ENCODE results near the gene DTX1. TPM values are rescaled to one million over a fixed set of nuclear protein-coding genes. Genes with fewer than 3 reads are reported as not detected.

DTX1 gene
- total and polyA plus RNA-seq, 8 donors: 0.43 to 6.2 (median 1.9) TPM

GRCh38 chr12:113049976-113050742 is 6.4 kb upstream of the DTX1 start:
- 44 to 56% (median 52%) methylated on average over 11 of the region's 11 CpGs for WGBS, 5 donors
- no peaks in the 10 kb centered on the region for H3K9me3 ChIP-seq
- no peak overlapping the region for H3K27ac ChIP-seq
- H3K36me3 ChIP-seq: no peaks in the 10 kb centered on the region
- no peaks in the 10 kb centered on the region for H3K4me1 ChIP-seq
- intact Hi-C loops (cut with DNase I; ENCODE audit: low total_unique reads): loop anchor here (5.0 kb wide), 2 partner anchors 47 to 122 kb away; no protein-coding TSS in a partner anchor
- peak in 1 of 2 donors; percentile 59 for DNase-seq
- H3K4me3 ChIP-seq: no peak overlapping the region
- TF ChIP-seq POLR2A (IDR thresholded peaks at IDR 0.05) (no peak), CTCF (IDR thresholded peaks at IDR 0.05) (peak in 1 of 7 experiments; percentile 24)
- H3K27me3 ChIP-seq: peaks cover 0 to 62% (median 6%) of the 10 kb centered on the region in 3 donors

DNA sequence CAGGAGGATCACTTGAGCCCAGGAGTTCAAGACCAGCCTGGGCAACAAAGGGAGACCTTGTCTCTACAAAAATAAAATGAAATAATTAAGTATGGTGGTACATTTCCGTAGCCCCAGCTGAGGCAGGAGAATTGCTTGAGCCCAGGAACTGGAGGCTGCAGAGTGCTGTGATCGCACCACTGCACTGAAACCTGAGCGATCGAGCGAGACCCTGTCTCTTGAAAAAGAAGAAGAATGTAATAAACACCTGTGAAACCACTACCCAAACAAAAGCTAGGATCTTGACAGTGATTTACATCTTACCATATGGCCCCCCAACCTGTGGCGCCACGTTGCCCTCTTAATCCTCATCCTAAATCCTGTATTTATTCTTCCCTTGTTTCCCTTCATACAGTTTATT is 5.7 kb upstream of the DTX1 start:
- TF ChIP-seq EP300 (IDR thresholded peaks at IDR 0.05) (no peak), CTCF (IDR thresholded peaks at IDR 0.05) (no peak), POLR2AphosphoS5 (IDR thresholded peaks at IDR 0.05) (no peak)
- Histone ChIP-seq H3K9me3 (no peaks in the 10 kb centered on the region), H3K36me3 (no peaks in the 10 kb centered on the region), H3K4me1 (no peaks in the 10 kb centered on the region), H3K27ac (no peak overlapping the region), H3K27me3 (peaks cover 0 to 64% (median 12%) of the 10 kb centered on the region in 3 donors), H3K4me3 (no peak overlapping the region)
- WGBS, 5 donors: 72 to 91% (median 87%) methylated on average over 7 of the region's 7 CpGs
- DNase-seq: no peak
- intact Hi-C loops (cut with DNase I; ENCODE audit: low total_unique reads): no loop called here

- Histone ChIP-seq H3K4me1 (peaks cover 4 to 7% (median 5%) of the 10 kb centered on the region in 4 donors), H3K9me3 (no peaks in the 10 kb centered on the region), H3K36me3 (no peaks in the 10 kb centered on the region), H3K27me3 (peaks cover 3 to 73% (median 22%) of the 10 kb centered on the region in 3 donors), H3K27ac (no peak overlapping the region), H3K4me3 (no peak overlapping the region)
- 55 to 78% (median 72%) methylated on average over 3 to 4 of the region's 4 CpGs for WGBS, 5 donors
- no peak for TF ChIP-seq CTCF (IDR thresholded peaks at IDR 0.05)
- no peak for TF ChIP-seq EP300 (IDR thresholded peaks at IDR 0.05)
- TF ChIP-seq POLR2AphosphoS5 (IDR thresholded peaks at IDR 0.05): no peak
- no peak for TF ChIP-seq POLR2A (IDR thresholded peaks at IDR 0.05)
- intact Hi-C loops (cut with DNase I; ENCODE audit: low total_unique reads): no loop called here
- no peak for DNase-seq
Observed at GRCh38 chr12:113051759-113052158, 4.8 kb upstream of the DTX1 start.

DNA sequence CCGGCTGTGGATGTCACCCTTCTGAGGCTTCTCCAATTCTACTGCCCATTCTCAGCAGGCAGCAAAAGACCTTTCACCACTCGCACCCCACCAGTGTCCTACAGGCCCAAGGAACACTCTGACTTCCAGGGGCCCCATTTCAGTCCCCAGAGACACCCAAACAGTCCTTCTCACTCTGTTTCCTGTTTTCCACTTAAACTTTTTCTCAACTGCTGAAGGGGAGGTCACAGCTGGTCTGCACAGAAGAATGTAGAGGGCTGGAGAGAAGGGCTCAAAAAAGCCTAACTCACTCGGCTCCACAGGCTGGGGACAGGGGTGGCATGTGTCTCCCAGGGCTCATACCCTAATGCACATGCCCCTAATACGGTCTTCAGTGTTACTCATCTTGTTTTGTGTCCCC is 4.2 kb upstream of the DTX1 start:
- H3K27ac ChIP-seq: no peak overlapping the region
- peaks cover 7 to 75% (median 28%) of the 10 kb centered on the region in 3 donors for H3K27me3 ChIP-seq
- intact Hi-C loops (cut with DNase I; ENCODE audit: low total_unique reads): no loop called here
- H3K9me3 ChIP-seq: no peaks in the 10 kb centered on the region
- no peak overlapping the region for H3K4me3 ChIP-seq
- no peaks in the 10 kb centered on the region for H3K36me3 ChIP-seq
- peaks cover 10 to 12% (median 11%) of the 10 kb centered on the region in 4 donors for H3K4me1 ChIP-seq
- TF ChIP-seq POLR2AphosphoS5 (IDR thresholded peaks at IDR 0.05) (no peak), EP300 (IDR thresholded peaks at IDR 0.05) (no peak), CTCF (IDR thresholded peaks at IDR 0.05) (no peak), POLR2A (IDR thresholded peaks at IDR 0.05) (no peak)
- WGBS, 5 donors: 48 to 62% (median 60%) methylated on average over 4 of the region's 4 CpGs
- no peak for DNase-seq

Measured in stomach (tissue), 9 donors.